ENCODE results near the gene ERLEC1.

DNA sequence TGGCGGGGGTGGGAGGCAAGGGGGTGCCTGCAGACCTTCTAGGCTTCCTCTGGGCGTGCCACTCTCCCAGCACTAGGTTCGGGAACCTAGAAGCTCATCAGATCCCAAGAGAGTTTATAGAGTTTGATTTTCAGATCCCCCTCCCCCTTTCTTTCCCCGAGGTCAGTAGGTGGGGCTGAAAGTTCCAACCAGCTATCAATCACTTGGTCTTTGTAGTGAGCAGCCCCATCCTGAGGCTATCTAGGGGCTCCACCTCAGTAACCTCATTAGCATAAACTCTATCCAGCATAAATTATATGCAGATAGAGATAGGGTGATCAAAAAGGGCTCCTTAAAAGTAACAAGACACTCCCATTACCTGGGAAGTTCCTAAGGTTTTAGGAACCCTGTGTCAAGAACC is 32.8 kb downstream of the ERLEC1 start:
- TF ChIP-seq POLR2A (IDR thresholded peaks at IDR 0.05; ENCODE audit: low read length), result no peak
- TF ChIP-seq, protein P1, sequence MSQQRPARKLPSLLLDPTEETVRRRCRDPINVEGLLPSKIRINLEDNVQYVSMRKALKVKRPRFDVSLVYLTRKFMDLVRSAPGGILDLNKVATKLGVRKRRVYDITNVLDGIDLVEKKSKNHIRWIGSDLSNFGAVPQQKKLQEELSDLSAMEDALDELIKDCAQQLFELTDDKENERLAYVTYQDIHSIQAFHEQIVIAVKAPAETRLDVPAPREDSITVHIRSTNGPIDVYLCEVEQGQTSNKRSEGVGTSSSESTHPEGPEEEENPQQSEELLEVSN (IDR thresholded peaks at IDR 0.05; ENCODE audit: borderline replicate concordance, low read depth), result no peak
- no peak for TF ChIP-seq RCOR1 (IDR thresholded peaks at IDR 0.05; ENCODE audit: low read depth, low read length)
- TF ChIP-seq, protein P2, sequence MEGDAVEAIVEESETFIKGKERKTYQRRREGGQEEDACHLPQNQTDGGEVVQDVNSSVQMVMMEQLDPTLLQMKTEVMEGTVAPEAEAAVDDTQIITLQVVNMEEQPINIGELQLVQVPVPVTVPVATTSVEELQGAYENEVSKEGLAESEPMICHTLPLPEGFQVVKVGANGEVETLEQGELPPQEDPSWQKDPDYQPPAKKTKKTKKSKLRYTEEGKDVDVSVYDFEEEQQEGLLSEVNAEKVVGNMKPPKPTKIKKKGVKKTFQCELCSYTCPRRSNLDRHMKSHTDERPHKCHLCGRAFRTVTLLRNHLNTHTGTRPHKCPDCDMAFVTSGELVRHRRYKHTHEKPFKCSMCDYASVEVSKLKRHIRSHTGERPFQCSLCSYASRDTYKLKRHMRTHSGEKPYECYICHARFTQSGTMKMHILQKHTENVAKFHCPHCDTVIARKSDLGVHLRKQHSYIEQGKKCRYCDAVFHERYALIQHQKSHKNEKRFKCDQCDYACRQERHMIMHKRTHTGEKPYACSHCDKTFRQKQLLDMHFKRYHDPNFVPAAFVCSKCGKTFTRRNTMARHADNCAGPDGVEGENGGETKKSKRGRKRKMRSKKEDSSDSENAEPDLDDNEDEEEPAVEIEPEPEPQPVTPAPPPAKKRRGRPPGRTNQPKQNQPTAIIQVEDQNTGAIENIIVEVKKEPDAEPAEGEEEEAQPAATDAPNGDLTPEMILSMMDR (IDR thresholded peaks at IDR 0.05), result no peak
- no peak for TF ChIP-seq CHD2 (IDR thresholded peaks at IDR 0.05; ENCODE audit: low read length, partially characterized antibody)
- TF ChIP-seq BHLHE40 (IDR thresholded peaks at IDR 0.05; ENCODE audit: low read depth, low read length), result no peak
- TF ChIP-seq, protein P3, sequence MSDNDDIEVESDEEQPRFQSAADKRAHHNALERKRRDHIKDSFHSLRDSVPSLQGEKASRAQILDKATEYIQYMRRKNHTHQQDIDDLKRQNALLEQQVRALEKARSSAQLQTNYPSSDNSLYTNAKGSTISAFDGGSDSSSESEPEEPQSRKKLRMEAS (IDR thresholded peaks at IDR 0.05), result no peak
- no peak for TF ChIP-seq CBX2 (IDR thresholded peaks at IDR 0.05; ENCODE audit: borderline replicate concordance, low read depth)
- no peak for TF ChIP-seq RAD21 (conservative IDR thresholded peaks at IDR 0.05 in 1 of 2, IDR thresholded peaks at IDR 0.05 in 1 of 2)
